Measurements from ENCODE around the gene DTX3L. TPM values are rescaled to one million over a fixed set of nuclear protein-coding genes. Genes with fewer than 3 reads are reported as not detected.

Gene DTX3L
- total and polyA plus RNA-seq, 7 donors: 3.1 to 26.6 (median 11.5) TPM

- intact Hi-C loops (cut with DNase I): loop anchor here in 1 of 2 donors (5.0 kb wide), 1 partner anchor 43 kb away; the partner anchor contains the start of genes DTX3L and PARP9
- Histone ChIP-seq H3K9me3 (no peaks in the 10 kb centered on the region), H3K36me3 (ENCODE audit: insufficient read depth in 1 of 2, low read depth in 1 of 2) (no peaks in the 10 kb centered on the region), H3K4me1 (peaks cover 4% of the 10 kb centered on the region), H3K4me3 (no peak overlapping the region), H3K27me3 (ENCODE audit: insufficient read depth in 3 of 3, low read length in 2 of 3) (no peaks in the 10 kb centered on the region), H3K27ac (no peak overlapping the region)
- TF ChIP-seq CTCF (IDR thresholded peaks at IDR 0.05): no peak
- DNase-seq (no peak), ATAC-seq (no peak)
Observed at GRCh38 chr3:122519693-122520092, 44.4 kb upstream of the DTX3L start.

- Histone ChIP-seq H3K4me1 (no peaks in the 10 kb centered on the region), H3K27ac (no peak overlapping the region), H3K4me3 (no peak overlapping the region), H3K27me3 (ENCODE audit: insufficient read depth in 3 of 3, low read length in 2 of 3) (no peaks in the 10 kb centered on the region), H3K36me3 (ENCODE audit: insufficient read depth in 1 of 2, low read depth in 1 of 2) (no peaks in the 10 kb centered on the region), H3K9me3 (no peaks in the 10 kb centered on the region)
- TF ChIP-seq CTCF (IDR thresholded peaks at IDR 0.05): no peak
- ATAC-seq (no peak), DNase-seq (no peak)
- intact Hi-C loops (cut with DNase I): no loop called here
- WGBS, 3 donors: 71 to 87% (median 80%) methylated on average over 4 of the region's 4 CpGs
Observed at GRCh38 chr3:122520861-122521260, 43.3 kb upstream of the DTX3L start.

- 89 to 97% (median 92%) methylated on average over 11 of the region's 11 CpGs for WGBS, 3 donors
Observed at GRCh38 chr3:122523317-122523716, 40.8 kb upstream of the DTX3L start.

GRCh38 chr3:122530164-122530563, 34.0 kb upstream of the DTX3L start:
- H3K4me3 ChIP-seq: no peak overlapping the region
- no peaks in the 10 kb centered on the region for H3K4me1 ChIP-seq
- peaks cover 7 to 61% of the 10 kb centered on the region in 2 donors for H3K36me3 ChIP-seq (ENCODE audit: insufficient read depth in 1 of 2, low read depth in 1 of 2)
- no peaks in the 10 kb centered on the region for H3K9me3 ChIP-seq
- no peak overlapping the region for H3K27ac ChIP-seq
- intact Hi-C loops (cut with DNase I): no loop called here
- no peak for TF ChIP-seq CTCF (IDR thresholded peaks at IDR 0.05)
- ATAC-seq (no peak), DNase-seq (no peak)
- no peaks in the 10 kb centered on the region for H3K27me3 ChIP-seq (ENCODE audit: insufficient read depth in 3 of 3, low read length in 2 of 3)
- WGBS, 3 donors: 73 to 82% (median 79%) methylated on average over 2 of the region's 2 CpGs

More at GRCh38 chr3:122523317-122523716, 40.8 kb upstream of the DTX3L start:
- Histone ChIP-seq H3K9me3 (no peaks in the 10 kb centered on the region), H3K27ac (no peak overlapping the region), H3K4me3 (no peak overlapping the region), H3K36me3 (ENCODE audit: insufficient read depth in 1 of 2, low read depth in 1 of 2) (peaks cover 0 to 8% of the 10 kb centered on the region in 2 donors), H3K27me3 (ENCODE audit: insufficient read depth in 3 of 3, low read length in 2 of 3) (no peaks in the 10 kb centered on the region), H3K4me1 (no peaks in the 10 kb centered on the region)
- no peak for ATAC-seq
- no peak for TF ChIP-seq CTCF (IDR thresholded peaks at IDR 0.05)
- intact Hi-C loops (cut with DNase I): no loop called here
- no peak for DNase-seq

- H3K27me3 ChIP-seq (ENCODE audit: insufficient read depth in 3 of 3, low read length in 2 of 3): no peaks in the 10 kb centered on the region
- intact Hi-C loops (cut with DNase I): no loop called here
- no peak for ATAC-seq
- no peak overlapping the region for H3K27ac ChIP-seq
- DNase-seq: no peak
- peaks cover 7 to 75% of the 10 kb centered on the region in 2 donors for H3K36me3 ChIP-seq (ENCODE audit: insufficient read depth in 1 of 2, low read depth in 1 of 2)
- no peaks in the 10 kb centered on the region for H3K9me3 ChIP-seq
- TF ChIP-seq CTCF (IDR thresholded peaks at IDR 0.05): no peak
- H3K4me3 ChIP-seq: no peak overlapping the region
- 82 to 91% (median 82%) methylated on average over 2 of the region's 2 CpGs for WGBS, 3 donors
- H3K4me1 ChIP-seq: no peaks in the 10 kb centered on the region
Observed at GRCh38 chr3:122533480-122533879, 30.7 kb upstream of the DTX3L start.

All from psoas muscle (tissue), 8 donors.